HL-60 (cell line): ENCODE results near the gene SLC36A4.

ENCODE experiments used
- GABPA ChIP-seq: IDR thresholded peaks from 2 replicates; pipeline ENCODE4 v1.6.1; 2012; ENCODE audit warnings: low read depth
- POLR2AphosphoS5 ChIP-seq: IDR thresholded peaks from 2 replicates; pipeline ENCODE4 v1.6.1; 2012; ENCODE audit warnings: low read depth
- TF ChIP-seq, protein P1 (sequence below): IDR thresholded peaks from one replicate; pipeline ENCODE4 v1.5.1; 2011; ENCODE audit warnings: low read length, control low read depth, inconsistent platforms; ENCODE audit not compliant: insufficient read depth
- TF ChIP-seq, protein P2 (sequence below): IDR thresholded peaks from 2 replicates; pipeline ENCODE4 v1.6.1; 2012; ENCODE audit warnings: low read depth; ENCODE audit not compliant: insufficient replicate concordance

DNA sequence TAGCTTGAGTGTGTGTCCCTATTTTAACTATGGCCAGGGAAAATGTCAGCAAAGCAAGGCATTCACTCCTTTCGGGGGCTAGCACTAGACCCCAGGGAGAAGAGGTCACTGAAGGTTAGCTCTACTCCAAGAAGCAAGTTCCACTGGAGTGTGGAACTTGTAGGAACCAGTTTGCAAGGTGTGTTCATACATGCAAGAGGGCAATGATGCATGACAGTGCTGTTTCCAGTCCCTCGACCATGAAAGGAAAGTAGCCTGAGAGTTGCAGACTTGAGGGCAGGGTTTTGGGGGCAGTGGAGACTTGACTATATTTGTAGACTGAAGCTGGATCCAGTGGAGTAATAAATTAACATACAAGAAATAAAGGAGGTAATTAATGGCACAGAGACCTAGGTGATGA, 21.6 kb upstream of the SLC36A4 start:
- TF ChIP-seq POLR2AphosphoS5: no peak
- TF ChIP-seq, protein P1, sequence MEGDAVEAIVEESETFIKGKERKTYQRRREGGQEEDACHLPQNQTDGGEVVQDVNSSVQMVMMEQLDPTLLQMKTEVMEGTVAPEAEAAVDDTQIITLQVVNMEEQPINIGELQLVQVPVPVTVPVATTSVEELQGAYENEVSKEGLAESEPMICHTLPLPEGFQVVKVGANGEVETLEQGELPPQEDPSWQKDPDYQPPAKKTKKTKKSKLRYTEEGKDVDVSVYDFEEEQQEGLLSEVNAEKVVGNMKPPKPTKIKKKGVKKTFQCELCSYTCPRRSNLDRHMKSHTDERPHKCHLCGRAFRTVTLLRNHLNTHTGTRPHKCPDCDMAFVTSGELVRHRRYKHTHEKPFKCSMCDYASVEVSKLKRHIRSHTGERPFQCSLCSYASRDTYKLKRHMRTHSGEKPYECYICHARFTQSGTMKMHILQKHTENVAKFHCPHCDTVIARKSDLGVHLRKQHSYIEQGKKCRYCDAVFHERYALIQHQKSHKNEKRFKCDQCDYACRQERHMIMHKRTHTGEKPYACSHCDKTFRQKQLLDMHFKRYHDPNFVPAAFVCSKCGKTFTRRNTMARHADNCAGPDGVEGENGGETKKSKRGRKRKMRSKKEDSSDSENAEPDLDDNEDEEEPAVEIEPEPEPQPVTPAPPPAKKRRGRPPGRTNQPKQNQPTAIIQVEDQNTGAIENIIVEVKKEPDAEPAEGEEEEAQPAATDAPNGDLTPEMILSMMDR: no peak
- TF ChIP-seq GABPA: no peak
- TF ChIP-seq, protein P2, sequence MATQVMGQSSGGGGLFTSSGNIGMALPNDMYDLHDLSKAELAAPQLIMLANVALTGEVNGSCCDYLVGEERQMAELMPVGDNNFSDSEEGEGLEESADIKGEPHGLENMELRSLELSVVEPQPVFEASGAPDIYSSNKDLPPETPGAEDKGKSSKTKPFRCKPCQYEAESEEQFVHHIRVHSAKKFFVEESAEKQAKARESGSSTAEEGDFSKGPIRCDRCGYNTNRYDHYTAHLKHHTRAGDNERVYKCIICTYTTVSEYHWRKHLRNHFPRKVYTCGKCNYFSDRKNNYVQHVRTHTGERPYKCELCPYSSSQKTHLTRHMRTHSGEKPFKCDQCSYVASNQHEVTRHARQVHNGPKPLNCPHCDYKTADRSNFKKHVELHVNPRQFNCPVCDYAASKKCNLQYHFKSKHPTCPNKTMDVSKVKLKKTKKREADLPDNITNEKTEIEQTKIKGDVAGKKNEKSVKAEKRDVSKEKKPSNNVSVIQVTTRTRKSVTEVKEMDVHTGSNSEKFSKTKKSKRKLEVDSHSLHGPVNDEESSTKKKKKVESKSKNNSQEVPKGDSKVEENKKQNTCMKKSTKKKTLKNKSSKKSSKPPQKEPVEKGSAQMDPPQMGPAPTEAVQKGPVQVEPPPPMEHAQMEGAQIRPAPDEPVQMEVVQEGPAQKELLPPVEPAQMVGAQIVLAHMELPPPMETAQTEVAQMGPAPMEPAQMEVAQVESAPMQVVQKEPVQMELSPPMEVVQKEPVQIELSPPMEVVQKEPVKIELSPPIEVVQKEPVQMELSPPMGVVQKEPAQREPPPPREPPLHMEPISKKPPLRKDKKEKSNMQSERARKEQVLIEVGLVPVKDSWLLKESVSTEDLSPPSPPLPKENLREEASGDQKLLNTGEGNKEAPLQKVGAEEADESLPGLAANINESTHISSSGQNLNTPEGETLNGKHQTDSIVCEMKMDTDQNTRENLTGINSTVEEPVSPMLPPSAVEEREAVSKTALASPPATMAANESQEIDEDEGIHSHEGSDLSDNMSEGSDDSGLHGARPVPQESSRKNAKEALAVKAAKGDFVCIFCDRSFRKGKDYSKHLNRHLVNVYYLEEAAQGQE: no peak
